ENCODE results near the gene KIF18B.

GRCh38 chr17:44919411-44919810, 28.2 kb downstream of the KIF18B start:
- TF ChIP-seq, protein P1, sequence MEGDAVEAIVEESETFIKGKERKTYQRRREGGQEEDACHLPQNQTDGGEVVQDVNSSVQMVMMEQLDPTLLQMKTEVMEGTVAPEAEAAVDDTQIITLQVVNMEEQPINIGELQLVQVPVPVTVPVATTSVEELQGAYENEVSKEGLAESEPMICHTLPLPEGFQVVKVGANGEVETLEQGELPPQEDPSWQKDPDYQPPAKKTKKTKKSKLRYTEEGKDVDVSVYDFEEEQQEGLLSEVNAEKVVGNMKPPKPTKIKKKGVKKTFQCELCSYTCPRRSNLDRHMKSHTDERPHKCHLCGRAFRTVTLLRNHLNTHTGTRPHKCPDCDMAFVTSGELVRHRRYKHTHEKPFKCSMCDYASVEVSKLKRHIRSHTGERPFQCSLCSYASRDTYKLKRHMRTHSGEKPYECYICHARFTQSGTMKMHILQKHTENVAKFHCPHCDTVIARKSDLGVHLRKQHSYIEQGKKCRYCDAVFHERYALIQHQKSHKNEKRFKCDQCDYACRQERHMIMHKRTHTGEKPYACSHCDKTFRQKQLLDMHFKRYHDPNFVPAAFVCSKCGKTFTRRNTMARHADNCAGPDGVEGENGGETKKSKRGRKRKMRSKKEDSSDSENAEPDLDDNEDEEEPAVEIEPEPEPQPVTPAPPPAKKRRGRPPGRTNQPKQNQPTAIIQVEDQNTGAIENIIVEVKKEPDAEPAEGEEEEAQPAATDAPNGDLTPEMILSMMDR (IDR thresholded peaks at IDR 0.05) = no peak
- TF ChIP-seq POLR2A (IDR thresholded peaks at IDR 0.05) (no peak), POLR2AphosphoS5 (IDR thresholded peaks at IDR 0.05) (no peak)
